GM19463 (cell line): ENCODE measurements around the gene VSTM2B.

Experiments
- ATAC-seq: cut with Tn5 transposase; IDR thresholded peaks from one replicate; pipeline ENCODE4 v1.9.1; 2021; ENCODE audit warnings: mild to moderate bottlenecking, moderate library complexity; ENCODE audit not compliant: unreplicated experiment

Gene VSTM2B

GRCh38 chr19:29495901-29496441 is 29.8 kb upstream of the VSTM2B start:
- ATAC-seq, result no peak

- ATAC-seq, result no peak
These were observed 28.6 kb upstream of the VSTM2B start for GRCh38 chr19:29497241-29497640.

- ATAC-seq, result no peak
These were observed 27.9 kb upstream of the VSTM2B start for GRCh38 chr19:29497686-29498436.

GRCh38 chr19:29499261-29499920 is 26.4 kb upstream of the VSTM2B start:
- ATAC-seq, result no peak

GRCh38 chr19:29499921-29500590 is 25.7 kb upstream of the VSTM2B start:
- no peak for ATAC-seq

GRCh38 chr19:29501816-29502580 is 23.8 kb upstream of the VSTM2B start:
- ATAC-seq, result no peak

GRCh38 chr19:29502581-29502850 is 23.3 kb upstream of the VSTM2B start:
- no peak for ATAC-seq

GRCh38 chr19:29503140-29503758 is 22.5 kb upstream of the VSTM2B start:
- ATAC-seq, result no peak

GRCh38 chr19:29503785-29504184 is 22.0 kb upstream of the VSTM2B start:
- no peak for ATAC-seq

- ATAC-seq, result no peak
These were observed 21.3 kb upstream of the VSTM2B start for GRCh38 chr19:29504454-29504853.

GRCh38 chr19:29505097-29505824 is 20.5 kb upstream of the VSTM2B start:
- no peak for ATAC-seq

- no peak for ATAC-seq
These were observed 19.2 kb upstream of the VSTM2B start for GRCh38 chr19:29506619-29506911.

GRCh38 chr19:29507081-29507860 is 18.5 kb upstream of the VSTM2B start:
- ATAC-seq, result no peak

- ATAC-seq, result no peak
These were observed 17.6 kb upstream of the VSTM2B start for GRCh38 chr19:29508181-29508580.

- ATAC-seq, result no peak
These were observed 16.3 kb upstream of the VSTM2B start for GRCh38 chr19:29509456-29509855.

GRCh38 chr19:29510701-29511265 is 15.0 kb upstream of the VSTM2B start:
- ATAC-seq, result no peak

GRCh38 chr19:29511768-29512167 is 14.0 kb upstream of the VSTM2B start:
- no peak for ATAC-seq

GRCh38 chr19:29512748-29513147 is 13.0 kb upstream of the VSTM2B start:
- no peak for ATAC-seq

GRCh38 chr19:29514525-29515232 is 11.1 kb upstream of the VSTM2B start:
- no peak for ATAC-seq
